ENCODE measurements around the gene TTC23. TPM values are rescaled to one million over a fixed set of nuclear protein-coding genes. Genes with fewer than 3 reads are reported as not detected.

The TTC23 gene
- polyA plus RNA-seq, 2 of the 4 experiments (the other 2 are of a cell fraction): 7.0 to 16.5 TPM

- 90% methylated on average over 11 of the region's 11 CpGs for WGBS (ENCODE audit: missing lambda C conversion rate)
- ChIA-PET POLR2A (no interaction called here), CTCF (interaction anchor here (1.2 to 17.9 kb wide), 7 partner anchors 9 to 79 kb away, joined by 3 to 326 read pairs (median 3); partner anchors contain the start of gene SYNM)
- FAIRE-seq (no peak), DNase-seq (ENCODE audit: low read depth in 1 of 2, low spot score in 1 of 2) (no peak), ATAC-seq (peak; percentile 21 to 30; a peak in 1 of 6 replicates)
- peaks cover 24% of the 10 kb centered on the region for H3K4me1 ChIP-seq
- TF ChIP-seq MAFK (IDR thresholded peaks at IDR 0.05; ENCODE audit: partially characterized antibody) (peak; percentile 93), HEYL (CRISPR knock-in tag; IDR thresholded peaks at IDR 0.05) (no peak)
- no peak overlapping the region for H3K4me3 ChIP-seq
- H3K4me2 ChIP-seq: no peak overlapping the region
- no peaks in the 10 kb centered on the region for H3K9me3 ChIP-seq
- no peak overlapping the region for H3K27ac ChIP-seq
These were observed 115.0 kb downstream of the TTC23 start for GRCh38 chr15:99134317-99134821.

GRCh38 chr15:99132634-99133287, 116.6 kb downstream of the TTC23 start:
- Histone ChIP-seq H3K4me3 (no peak overlapping the region), H3K27ac (no peak overlapping the region), H3K4me1 (peaks cover 24% of the 10 kb centered on the region), H3K4me2 (no peak overlapping the region), H3K9me3 (no peaks in the 10 kb centered on the region)
- FAIRE-seq: no peak
- TF ChIP-seq EHF (CRISPR knock-in tag; IDR thresholded peaks at IDR 0.05) (no peak), CHD4 (IDR thresholded peaks at IDR 0.05; ENCODE audit: borderline replicate concordance) (no peak), MYC (IDR thresholded peaks at IDR 0.05; ENCODE audit: borderline replicate concordance, low read length) (no peak)
- WGBS (ENCODE audit: missing lambda C conversion rate): 93% methylated on average over 18 of the region's 18 CpGs
- no peak for ATAC-seq
- ChIA-PET CTCF (interaction anchor here (1.5 to 17.9 kb wide), 3 partner anchors 26 to 56 kb away, joined by 4 to 326 read pairs (median 4); partner anchors contain the start of gene SYNM), POLR2A (interaction anchor here (1.0 kb wide), 1 partner anchor 9 kb away, joined by 3 read pairs; no protein-coding TSS in a partner anchor)
- no peak for DNase-seq (ENCODE audit: low read depth in 1 of 2, low spot score in 1 of 2)

- H3K4me1 ChIP-seq: peaks cover 24% of the 10 kb centered on the region
- 89% methylated on average over 4 of the region's 4 CpGs for WGBS (ENCODE audit: missing lambda C conversion rate)
- POLR2A ChIA-PET: interaction anchor here (1.0 kb wide), 1 partner anchor 9 kb away, joined by 3 read pairs; no protein-coding TSS in a partner anchor
- TF ChIP-seq ZSCAN20 (CRISPR knock-in tag; IDR thresholded peaks at IDR 0.05) (no peak), MAFK (IDR thresholded peaks at IDR 0.05; ENCODE audit: partially characterized antibody) (no peak), HES2 (IDR thresholded peaks at IDR 0.05) (no peak), RARB (CRISPR knock-in tag; IDR thresholded peaks at IDR 0.05) (no peak), ZFP36 (IDR thresholded peaks at IDR 0.05; ENCODE audit: borderline replicate concordance, partially characterized antibody) (no peak), CBX8 (IDR thresholded peaks at IDR 0.05) (no peak), HOXA7 (CRISPR knock-in tag; IDR thresholded peaks at IDR 0.05) (no peak), JUNB (IDR thresholded peaks at IDR 0.05) (no peak), HDAC2 (IDR thresholded peaks at IDR 0.05) (no peak), POLR2A (IDR thresholded peaks at IDR 0.05; ENCODE audit: low read length) (no peak), ELK1 (IDR thresholded peaks at IDR 0.05; ENCODE audit: low read depth, low read length) (no peak), CEBPB (IDR thresholded peaks at IDR 0.05) (no peak)
- no peak for FAIRE-seq
- H3K27ac ChIP-seq: peak overlapping the region in 1 of 2 experiments; percentile 5; a peak in 1 of 6 replicates
- ATAC-seq: no peak
- 0 out of 3 replicates have a peak overlapping the region, but pooled peaks have one; percentile 18 for H3K4me2 ChIP-seq
- no peaks in the 10 kb centered on the region for H3K9me3 ChIP-seq
- CTCF ChIA-PET: interaction anchor here (1.4 to 17.9 kb wide), 3 partner anchors 10 to 55 kb away, joined by 4 to 326 read pairs (median 4); partner anchors contain the start of gene SYNM
- no peak for DNase-seq (ENCODE audit: low read depth in 1 of 2, low spot score in 1 of 2)
- no peak overlapping the region for H3K4me3 ChIP-seq
These were observed 117.3 kb downstream of the TTC23 start for GRCh38 chr15:99132122-99132521.

GRCh38 chr15:99131441-99132023, 117.8 kb downstream of the TTC23 start:
- H3K9me3 ChIP-seq: no peaks in the 10 kb centered on the region
- H3K4me1 ChIP-seq: peaks cover 24% of the 10 kb centered on the region
- DNase-seq (ENCODE audit: low read depth in 1 of 2, low spot score in 1 of 2) (no peak), FAIRE-seq (no peak), ATAC-seq (peak; percentile 17 to 52; a peak in 3 of 6 replicates)
- peak overlapping the region in 1 of 2 experiments; percentile 40; a peak in 3 of 6 replicates for H3K27ac ChIP-seq
- H3K4me3 ChIP-seq: no peak overlapping the region
- WGBS (ENCODE audit: missing lambda C conversion rate): 78% methylated on average over 25 of the region's 25 CpGs
- TF ChIP-seq RARB (CRISPR knock-in tag; IDR thresholded peaks at IDR 0.05) (no peak), CHD4 (IDR thresholded peaks at IDR 0.05; ENCODE audit: borderline replicate concordance) (no peak), NPAS2 (CRISPR knock-in tag; IDR thresholded peaks at IDR 0.05; ENCODE audit: borderline replicate concordance) (no peak), NR3C1 (IDR thresholded peaks at IDR 0.05) (no peak)
- POLR2A ChIA-PET: no interaction called here
- CTCF ChIA-PET: interaction anchor here (1.4 to 17.9 kb wide), 2 partner anchors 10 to 25 kb away, joined by 4 to 326 read pairs; partner anchors contain the start of gene SYNM
- H3K4me2 ChIP-seq: peak overlapping the region; percentile 18; the same call in 1 of the 3 replicates

Measured in A549 (cell line).